HepG2 (cell line): ENCODE results near the gene CYB5R3. TPM values are rescaled to one million over a fixed set of nuclear protein-coding genes. Genes with fewer than 3 reads are reported as not detected.

Source experiments
- ATAD3A ChIP-seq: sonication (generic); formaldehyde crosslinking; IDR thresholded peaks from 2 replicates; pipeline ENCODE4 v1.4.0; 2020; ENCODE audit warnings: missing genetic modification reagents
- BHLHE40 ChIP-seq: IDR thresholded peaks from 2 replicates; pipeline ENCODE4 v1.6.1; 2011; ENCODE audit warnings: low read length, improper control_type of control experiment
- HDAC2 ChIP-seq: sonication (generic); formaldehyde crosslinking; IDR thresholded peaks from 2 replicates; pipeline ENCODE4 v1.4.0; 2020; ENCODE audit warnings: missing genetic modification reagents
- HNRNPL ChIP-seq: fragments of 200-400 bp; formaldehyde crosslinking; IDR thresholded peaks from 2 replicates; pipeline ENCODE4 v1.6.1; 2017; ENCODE audit warnings: mild to moderate bottlenecking, low read depth, low read length
- IRF9 ChIP-seq: sonication (generic); formaldehyde crosslinking; IDR thresholded peaks from 2 replicates; pipeline ENCODE4 v1.8.0; 2022; ENCODE audit warnings: missing genetic modification reagents, mild to moderate bottlenecking, borderline replicate concordance
- KAT8 ChIP-seq: IDR thresholded peaks from 2 replicates; pipeline ENCODE4 v1.6.1; 2016; ENCODE audit warnings: missing genetic modification reagents, missing compliant biosample characterization
- NBN ChIP-seq: fragments of 450-650 bp; conservative IDR thresholded peaks from 2 replicates; pipeline ENCODE4 v1.6.1; 2017
- RBFOX2 ChIP-seq: fragments of 200-400 bp; formaldehyde crosslinking; IDR thresholded peaks from 2 replicates; pipeline ENCODE4 v1.6.1; 2017; ENCODE audit warnings: low read depth, mild to moderate bottlenecking, low read length
- SAP130 ChIP-seq: IDR thresholded peaks from 2 replicates; pipeline ENCODE4 v1.6.1; 2016; ENCODE audit warnings: low read depth
- STAT6 ChIP-seq: sonication (generic); formaldehyde crosslinking; IDR thresholded peaks from 2 replicates; pipeline ENCODE4 v1.4.0; 2020; ENCODE audit warnings: missing genetic modification reagents, mild to moderate bottlenecking, borderline replicate concordance
- TEAD3 ChIP-seq: optimal IDR thresholded peaks from 2 replicates; pipeline ENCODE3; 2016; ENCODE audit warnings: borderline replicate concordance
- ZC3H13 ChIP-seq: sonication (generic); formaldehyde crosslinking; IDR thresholded peaks from 2 replicates; pipeline ENCODE4 v1.8.1; 2023; ENCODE audit warnings: mild to moderate bottlenecking, missing genetic modification reagents, moderate library complexity
- ZFP82 ChIP-seq: sonication (generic); formaldehyde crosslinking; IDR thresholded peaks from 2 replicates; pipeline ENCODE4 v1.5.1; 2020; ENCODE audit warnings: mild to moderate bottlenecking, missing genetic modification reagents, borderline replicate concordance
- ZMAT3 ChIP-seq: sonication (generic); formaldehyde crosslinking; conservative IDR thresholded peaks from 2 replicates; pipeline ENCODE4 v1.7.0; 2021; ENCODE audit warnings: missing genetic modification reagents
- ZNF235 ChIP-seq: sonication (generic); formaldehyde crosslinking; IDR thresholded peaks from 2 replicates; pipeline ENCODE4 v1.8.1; 2023; ENCODE audit warnings: mild to moderate bottlenecking, missing genetic modification reagents, borderline replicate concordance
- ZNF687 ChIP-seq: sonication (generic); formaldehyde crosslinking; IDR thresholded peaks from 2 replicates; pipeline ENCODE4 v1.5.1; 2020; ENCODE audit warnings: mild to moderate bottlenecking, missing genetic modification reagents, moderate library complexity
- ZSCAN5A ChIP-seq: sonication (generic); formaldehyde crosslinking; IDR thresholded peaks from 2 replicates; pipeline ENCODE4 v1.8.0; 2022; ENCODE audit warnings: mild to moderate bottlenecking, missing genetic modification reagents, borderline replicate concordance
- polyA plus RNA-seq, 8 experiments: library from polyadenylated mRNA; depleted of rRNA in 3 of 8; stranded (reverse) in 7 of 8; unstranded in 1 of 8; fragments of >200 nt; fragmentation: Illumina TruSeq in 4 of 8; extraction: Trizol in 4 of 8; gene quantifications; 2 replicates each; pipeline versions ENCODE4 v1.2.1 to v1.2.3, GENCODE V29; 2011 to 2016; ENCODE audit warnings: low read depth in 4 of 8, missing spikeins in 1 of 8, mixed read lengths in 1 of 8; ENCODE audit not compliant: insufficient read depth in 1 of 8
- total RNA-seq, 5 experiments: library from RNA; depleted of rRNA; stranded (reverse); fragments of >200 nt; fragmentation: Illumina TruSeq; extraction: Trizol; gene quantifications; 2 replicates each; pipeline ENCODE4 v1.2.3, GENCODE V29; 2016; ENCODE audit warnings: low read depth in 1 of 5
- TF ChIP-seq, protein P1 (sequence below): sonication (generic); formaldehyde crosslinking; conservative IDR thresholded peaks from 2 replicates; pipeline ENCODE4 v1.8.0; 2022; ENCODE audit warnings: missing genetic modification reagents

CYB5R3 gene
- total and polyA plus RNA-seq, 2 of the 13 experiments (the other 11 are each of a cell fraction or from before 2014, with no cell fraction given) = 32.4 to 305 TPM

DNA sequence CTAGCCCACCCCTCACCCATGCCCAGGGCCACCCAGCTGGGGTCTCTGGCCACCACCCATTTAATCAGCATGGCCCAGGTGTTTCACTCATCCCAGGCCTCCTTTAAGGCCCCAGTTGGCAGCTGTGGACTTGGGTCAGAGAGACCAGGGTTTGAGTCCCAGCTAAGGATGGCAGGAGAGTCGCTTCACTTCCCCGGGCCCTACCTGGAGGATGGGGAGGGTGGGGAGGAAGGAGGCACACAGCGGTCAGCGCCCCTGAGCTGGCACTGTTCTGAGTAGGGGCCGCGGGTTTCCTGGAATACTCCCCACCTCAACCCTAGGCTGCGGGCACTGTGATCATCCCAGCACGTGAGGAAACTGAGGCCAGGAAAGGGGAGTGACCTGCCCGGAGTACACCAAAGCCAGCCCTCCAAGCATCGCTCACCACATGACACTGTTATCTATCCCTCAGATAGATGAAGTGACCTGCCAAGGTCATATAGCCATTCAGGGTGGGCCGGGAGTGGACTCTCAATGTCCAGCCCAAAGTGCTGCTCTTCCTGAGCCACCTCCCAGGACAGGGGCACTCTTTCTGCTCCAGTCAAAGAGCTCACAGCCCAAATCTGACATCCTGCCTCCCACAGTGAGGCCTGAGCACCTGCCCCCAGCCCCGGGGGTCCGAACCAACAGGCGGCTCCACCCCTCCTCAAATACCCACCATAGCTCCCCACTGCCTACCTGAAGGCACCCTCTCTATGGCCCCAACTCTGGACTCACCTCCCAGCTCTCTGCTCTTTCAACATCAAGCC is 5.4 kb downstream of the CYB5R3 start (continued):
- 0 out of 2 replicates have a peak, but pooled peaks have one; percentile 15 for TF ChIP-seq RBFOX2
- peak; percentile 57 for TF ChIP-seq ZNF687 (CRISPR knock-in tag)
- 0 out of 2 replicates have a peak, but pooled peaks have one; percentile 10 for TF ChIP-seq SAP130
- TF ChIP-seq ZC3H13 (CRISPR knock-in tag) = no peak
- TF ChIP-seq TEAD3 = no peak
- no peak for TF ChIP-seq ZSCAN5A (CRISPR knock-in tag)
- TF ChIP-seq KAT8 (CRISPR knock-in tag) = no peak
- TF ChIP-seq STAT6 (CRISPR knock-in tag) = no peak
- TF ChIP-seq HNRNPL = 0 out of 2 replicates have a peak, but pooled peaks have one; percentile 61
- TF ChIP-seq NBN = no peak
- TF ChIP-seq ATAD3A (CRISPR knock-in tag) = no peak
- TF ChIP-seq IRF9 (CRISPR knock-in tag) = 0 out of 2 replicates have a peak, but pooled peaks have one; percentile 9
- TF ChIP-seq BHLHE40 = no peak
- TF ChIP-seq ZFP82 (CRISPR knock-in tag) = no peak
- no peak for TF ChIP-seq HDAC2 (CRISPR knock-in tag)
- TF ChIP-seq ZNF235 (CRISPR knock-in tag) = no peak
- TF ChIP-seq, protein P1, sequence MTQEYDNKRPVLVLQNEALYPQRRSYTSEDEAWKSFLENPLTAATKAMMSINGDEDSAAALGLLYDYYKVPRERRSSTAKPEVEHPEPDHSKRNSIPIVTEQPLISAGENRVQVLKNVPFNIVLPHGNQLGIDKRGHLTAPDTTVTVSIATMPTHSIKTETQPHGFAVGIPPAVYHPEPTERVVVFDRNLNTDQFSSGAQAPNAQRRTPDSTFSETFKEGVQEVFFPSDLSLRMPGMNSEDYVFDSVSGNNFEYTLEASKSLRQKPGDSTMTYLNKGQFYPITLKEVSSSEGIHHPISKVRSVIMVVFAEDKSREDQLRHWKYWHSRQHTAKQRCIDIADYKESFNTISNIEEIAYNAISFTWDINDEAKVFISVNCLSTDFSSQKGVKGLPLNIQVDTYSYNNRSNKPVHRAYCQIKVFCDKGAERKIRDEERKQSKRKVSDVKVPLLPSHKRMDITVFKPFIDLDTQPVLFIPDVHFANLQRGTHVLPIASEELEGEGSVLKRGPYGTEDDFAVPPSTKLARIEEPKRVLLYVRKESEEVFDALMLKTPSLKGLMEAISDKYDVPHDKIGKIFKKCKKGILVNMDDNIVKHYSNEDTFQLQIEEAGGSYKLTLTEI = no peak
- no peak for TF ChIP-seq ZMAT3
